Measurements from ENCODE around the gene RAPGEF1. TPM values are rescaled to one million over a fixed set of nuclear protein-coding genes. Genes with fewer than 3 reads are reported as not detected.

RAPGEF1 gene
- total and polyA plus RNA-seq, 9 of the 15 experiments (the other 6 are each of a cell fraction or from before 2014, with no cell fraction given): 0.06 to 44.1 (median 19.9) TPM

- ChIA-PET CTCF (ENCODE audit: low intra/inter-chr PET ratio) (no interaction called here), POLR2A (interaction anchor here (0.6 to 1.4 kb wide), 5 partner anchors 10 to 707 kb away, joined by 3 to 10 read pairs (median 4); no protein-coding TSS in a partner anchor)
- in situ Hi-C loops (cut with MboI): loop anchor here (10.0 kb wide), 1 partner anchor 231 kb away; no protein-coding TSS in a partner anchor
- no peak for FAIRE-seq
- 44% methylated on average over 2 of the region's 2 CpGs for WGBS (ENCODE audit: insufficient coverage, low coverage, missing lambda C conversion rate)
- no peak for ATAC-seq
- Histone ChIP-seq H3K27me3 (ENCODE audit: control insufficient read depth in 2 of 2, insufficient read depth in 2 of 2, low read length in 2 of 2) (peaks cover 0 to 12% of the 10 kb centered on the region in 2 experiments; a peak in 1 of 5 replicates), H3K4me2 (ENCODE audit: insufficient read depth, low read length) (no peak overlapping the region), H3K79me2 (ENCODE audit: control insufficient read depth, insufficient read depth, low read length) (no peaks in the 10 kb centered on the region), H2AFZ (ENCODE audit: low read depth, low read length) (no peak overlapping the region), H4K20me1 (replicated peaks; ENCODE audit: control insufficient read depth, insufficient read depth, low read length) (no peaks in the 10 kb centered on the region), H3K36me3 (ENCODE audit: control insufficient read depth, insufficient read depth, low read length) (no peaks in the 10 kb centered on the region), H3K9me1 (ENCODE audit: control insufficient read depth, insufficient read depth, low read length) (no peaks in the 10 kb centered on the region), H3K27ac (ENCODE audit: extremely low read depth, low read depth, low read length) (no peak overlapping the region), H3K9me3 (replicated peaks; ENCODE audit: control insufficient read depth, insufficient read depth, low read depth, low read length) (no peaks in the 10 kb centered on the region), H3K9ac (ENCODE audit: insufficient read depth in 1 of 2, low read depth in 2 of 2, low read length in 2 of 2) (no peak overlapping the region), H3K4me1 (replicated peaks in 1 of 2; ENCODE audit: control insufficient read depth in 2 of 2, insufficient read depth in 2 of 2, low read length in 2 of 2) (peaks cover 3 to 8% of the 10 kb centered on the region in 2 experiments; a peak in 2 of 5 replicates), H3K4me3 (no peak overlapping the region)
- TF ChIP-seq KLF6 (CRISPR knock-in tag; IDR thresholded peaks at IDR 0.05; ENCODE audit: borderline replicate concordance) (no peak), EP400 (IDR thresholded peaks at IDR 0.05) (no peak), SMAD3 (CRISPR knock-in tag; conservative IDR thresholded peaks at IDR 0.05) (no peak), DNMT1 (IDR thresholded peaks at IDR 0.05) (no peak), ARID2 (IDR thresholded peaks at IDR 0.05) (no peak), CREB5 (CRISPR knock-in tag; IDR thresholded peaks at IDR 0.05) (no peak), PKNOX1 (IDR thresholded peaks at IDR 0.05) (no peak), FOSL1 (tag; conservative IDR thresholded peaks at IDR 0.05) (no peak), POLR2B (IDR thresholded peaks at IDR 0.05; ENCODE audit: low read depth, partially characterized antibody) (no peak), PML (IDR thresholded peaks at IDR 0.05; ENCODE audit: low read length) (no peak)
- intact Hi-C loops (cut with micrococcal nuclease): loop anchor here (2.0 to 10.0 kb wide), 3 partner anchors 155 to 395 kb away; partner anchors contain the start of gene POMT1
- BruUV-seq (replicated peaks): no TSS peak
- no peak for DNase-seq (ENCODE audit: extremely low read depth in 1 of 4, low spot score in 3 of 4)
Observed at GRCh38 chr9:131745610-131746009, 5.7 kb upstream of the RAPGEF1 start.
